OCI-LY1 (cell line): ENCODE results near the gene ARHGAP33.

ENCODE experiments used
- EZH2 ChIP-seq: fragments of 200-600 bp; sonication (generic), shearing (Covaris generic); IDR thresholded peaks from 2 replicates; pipeline ENCODE4 v1.8.0; 2017; ENCODE audit warnings: borderline replicate concordance, mixed run types, mild to moderate bottlenecking, antibody characterized with exemption, low read length, moderate library complexity, mixed read lengths
- TF ChIP-seq, protein P1 (sequence below): fragments of 200-600 bp; sonication (generic), shearing (Covaris generic); IDR thresholded peaks from 2 replicates; pipeline ENCODE4 v1.5.1; 2017; ENCODE audit warnings: mild to moderate bottlenecking, antibody characterized with exemption, low read length, moderate library complexity, mixed read lengths

- TF ChIP-seq, protein P1, sequence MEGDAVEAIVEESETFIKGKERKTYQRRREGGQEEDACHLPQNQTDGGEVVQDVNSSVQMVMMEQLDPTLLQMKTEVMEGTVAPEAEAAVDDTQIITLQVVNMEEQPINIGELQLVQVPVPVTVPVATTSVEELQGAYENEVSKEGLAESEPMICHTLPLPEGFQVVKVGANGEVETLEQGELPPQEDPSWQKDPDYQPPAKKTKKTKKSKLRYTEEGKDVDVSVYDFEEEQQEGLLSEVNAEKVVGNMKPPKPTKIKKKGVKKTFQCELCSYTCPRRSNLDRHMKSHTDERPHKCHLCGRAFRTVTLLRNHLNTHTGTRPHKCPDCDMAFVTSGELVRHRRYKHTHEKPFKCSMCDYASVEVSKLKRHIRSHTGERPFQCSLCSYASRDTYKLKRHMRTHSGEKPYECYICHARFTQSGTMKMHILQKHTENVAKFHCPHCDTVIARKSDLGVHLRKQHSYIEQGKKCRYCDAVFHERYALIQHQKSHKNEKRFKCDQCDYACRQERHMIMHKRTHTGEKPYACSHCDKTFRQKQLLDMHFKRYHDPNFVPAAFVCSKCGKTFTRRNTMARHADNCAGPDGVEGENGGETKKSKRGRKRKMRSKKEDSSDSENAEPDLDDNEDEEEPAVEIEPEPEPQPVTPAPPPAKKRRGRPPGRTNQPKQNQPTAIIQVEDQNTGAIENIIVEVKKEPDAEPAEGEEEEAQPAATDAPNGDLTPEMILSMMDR, result peak; percentile 52
- TF ChIP-seq EZH2, result no peak
Observed at GRCh38 chr19:35790981-35791813, 15.8 kb downstream of the ARHGAP33 start.
